Mesenchymal stem cell (in vitro differentiated cells and primary cell): ENCODE results near the gene CTU2.

Experiments
- DNase-seq: peaks from one replicate; pipeline ENCODE4 v3.0.0-alpha.2; 2013
- H2AFZ ChIP-seq: one replicate; pipeline ENCODE4 v1.6.1; 2013; ENCODE audit warnings: low read depth, mild to moderate bottlenecking, control low read depth, inconsistent platforms, low read length, moderate library complexity
- H2AK5ac ChIP-seq: 2 replicates; pipeline ENCODE4 v1.6.1; 2013; ENCODE audit warnings: low read length, moderate library complexity, mild to moderate bottlenecking, inconsistent platforms; ENCODE audit not compliant: severe bottlenecking
- H2BK120ac ChIP-seq: one replicate; pipeline ENCODE4 v1.6.1; 2013; ENCODE audit warnings: low read depth, mild to moderate bottlenecking, inconsistent platforms, low read length, moderate library complexity
- H2BK12ac ChIP-seq, 2 experiments: one replicate each; pipeline ENCODE4 v1.6.1; 2013; ENCODE audit warnings: inconsistent platforms in 2 of 2, low read length in 2 of 2, mild to moderate bottlenecking in 2 of 2, moderate library complexity in 2 of 2, control low read depth in 1 of 2
- H2BK15ac ChIP-seq: one replicate; pipeline ENCODE4 v1.6.1; 2013; ENCODE audit warnings: mild to moderate bottlenecking, low read depth, inconsistent platforms; ENCODE audit not compliant: poor library complexity, severe bottlenecking
- H2BK5ac ChIP-seq: 2 replicates; pipeline ENCODE4 v1.6.1; 2013; ENCODE audit warnings: low read depth, mild to moderate bottlenecking, low read length, control low read depth, inconsistent platforms; ENCODE audit not compliant: poor library complexity, severe bottlenecking
- H3K14ac ChIP-seq, 2 experiments: one replicate each; pipeline ENCODE4 v1.6.1; 2013; ENCODE audit warnings: inconsistent platforms in 2 of 2, low read length in 2 of 2, control low read depth in 1 of 2, mild to moderate bottlenecking in 1 of 2, moderate library complexity in 1 of 2
- H3K18ac ChIP-seq, 2 experiments: one replicate each; pipeline ENCODE4 v1.6.1; 2013; ENCODE audit warnings: inconsistent platforms in 2 of 2, low read length in 2 of 2, control low read depth in 1 of 2, low read depth in 1 of 2, mild to moderate bottlenecking in 1 of 2
- H3K23ac ChIP-seq, 2 experiments: one replicate each; pipeline ENCODE4 v1.6.1; 2013; ENCODE audit warnings: inconsistent platforms in 2 of 2, low read length in 2 of 2, mild to moderate bottlenecking in 2 of 2, moderate library complexity in 2 of 2, control low read depth in 1 of 2
- H3K27ac ChIP-seq: 2 replicates; pipeline ENCODE4 v1.5.1; 2013; ENCODE audit warnings: mild to moderate bottlenecking, moderate library complexity, low read length, control low read depth, inconsistent platforms; ENCODE audit not compliant: poor library complexity, severe bottlenecking
- H3K27me3 ChIP-seq, 2 experiments: 2 replicates each; pipeline versions ENCODE4 v1.6.1 to v1.7.0; 2013; ENCODE audit warnings: low read length in 2 of 2, mild to moderate bottlenecking in 2 of 2, moderate library complexity in 2 of 2, control low read depth in 1 of 2, inconsistent platforms in 1 of 2; ENCODE audit not compliant: control insufficient read depth in 1 of 2, insufficient read depth in 1 of 2
- H3K36me3 ChIP-seq, 2 experiments: 2 replicates each; pipeline versions ENCODE4 v1.6.1 to v1.7.0; 2013; ENCODE audit warnings: low read length in 2 of 2, control low read depth in 1 of 2, inconsistent platforms in 1 of 2, low read depth in 1 of 2, mild to moderate bottlenecking in 1 of 2; ENCODE audit not compliant: insufficient read depth in 2 of 2, control insufficient read depth in 1 of 2
- H3K4ac ChIP-seq, 2 experiments: one replicate each; pipeline ENCODE4 v1.6.1; 2013; ENCODE audit warnings: inconsistent platforms in 2 of 2, low read length in 2 of 2, mild to moderate bottlenecking in 2 of 2, moderate library complexity in 2 of 2, control low read depth in 1 of 2, low read depth in 1 of 2
- H3K4me1 ChIP-seq: 2 replicates; pipeline ENCODE4 v1.6.1; 2013; ENCODE audit warnings: low read depth, low read length, control low read depth; ENCODE audit not compliant: control insufficient read depth, insufficient read depth
- H3K4me2 ChIP-seq: 2 replicates; pipeline ENCODE4 v1.6.1; 2013; ENCODE audit warnings: low read length, mild to moderate bottlenecking, inconsistent platforms; ENCODE audit not compliant: poor library complexity, severe bottlenecking
- H3K4me3 ChIP-seq, 2 experiments: 2 replicates each; pipeline versions ENCODE4 v1.5.1 to v1.7.0; 2013; ENCODE audit warnings: low read length in 2 of 2, mild to moderate bottlenecking in 2 of 2, control low read depth in 1 of 2, low read depth in 1 of 2; ENCODE audit not compliant: insufficient read depth in 1 of 2
- H3K79me1 ChIP-seq: replicated peaks from 2 replicates; pipeline ENCODE4 v1.6.1; 2013; ENCODE audit warnings: mild to moderate bottlenecking, control low read depth, low read length, inconsistent platforms; ENCODE audit not compliant: poor library complexity, severe bottlenecking
- H3K9ac ChIP-seq: 2 replicates; pipeline ENCODE4 v1.7.0; 2013; ENCODE audit warnings: mild to moderate bottlenecking, low read length, moderate library complexity
- H3K9me3 ChIP-seq: 2 replicates; pipeline ENCODE4 v1.7.0; 2013; ENCODE audit warnings: mild to moderate bottlenecking, low read length; ENCODE audit not compliant: control insufficient read depth
- H4K8ac ChIP-seq: one replicate; pipeline ENCODE4 v1.6.1; 2013; ENCODE audit warnings: inconsistent platforms, mild to moderate bottlenecking, low read length, moderate library complexity
- H4K91ac ChIP-seq: one replicate; pipeline ENCODE4 v1.6.1; 2013; ENCODE audit warnings: mild to moderate bottlenecking, low read length, inconsistent platforms
- WGBS: methylation state at CpG from one replicate; pipeline ENCODE4 v1.1.7; 2013; ENCODE audit warnings: mixed read lengths; 5-methylcytosine and 5-hydroxymethylcytosine counted together

CTU2 gene

DNA sequence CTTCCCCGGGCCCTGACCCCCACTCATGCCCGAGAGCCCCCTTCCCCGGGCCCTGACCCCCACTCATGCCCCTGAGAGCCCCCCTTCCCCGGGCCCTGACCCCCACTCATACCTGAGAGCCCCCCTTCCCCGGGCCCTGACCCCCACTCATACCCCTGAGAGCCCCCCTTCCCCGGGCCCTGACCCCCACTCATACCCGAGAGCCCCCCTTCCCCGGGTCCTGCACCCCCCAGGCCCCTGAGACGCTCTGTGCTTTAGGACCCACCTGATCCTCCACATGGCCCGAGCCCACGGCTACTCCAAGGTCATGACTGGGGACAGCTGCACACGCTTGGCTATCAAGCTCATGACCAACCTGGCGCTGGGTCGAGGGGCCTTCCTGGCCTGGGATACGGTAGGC lies 6.8 kb downstream of the CTU2 start:
- no peak overlapping the region for H2AK5ac ChIP-seq
- no peak overlapping the region for H4K8ac ChIP-seq
- no peak overlapping the region for H3K27ac ChIP-seq
- no peak overlapping the region for H2AFZ ChIP-seq
- H3K18ac ChIP-seq, result no peak overlapping the region
- H3K27me3 ChIP-seq, result no peaks in the 10 kb centered on the region
- no peak overlapping the region for H3K14ac ChIP-seq
- no peak overlapping the region for H2BK15ac ChIP-seq
- H3K23ac ChIP-seq, result no peak overlapping the region
- 93% methylated on average over 9 of the region's 15 CpGs for WGBS
- H3K9ac ChIP-seq, result no peak overlapping the region
- no peak overlapping the region for H2BK120ac ChIP-seq
- no peaks in the 10 kb centered on the region for H3K9me3 ChIP-seq
- peaks cover 31% of the 10 kb centered on the region for H3K79me1 ChIP-seq
- no peak overlapping the region for H3K4me2 ChIP-seq
- H2BK5ac ChIP-seq, result no peak overlapping the region
- H3K4me3 ChIP-seq, result no peak overlapping the region
- no peak for DNase-seq
- H2BK12ac ChIP-seq, result no peak overlapping the region
- H3K4me1 ChIP-seq, result peaks cover 8% of the 10 kb centered on the region
- no peak overlapping the region for H3K4ac ChIP-seq
- H3K36me3 ChIP-seq, result peaks cover 49 to 82% of the 10 kb centered on the region in 2 experiments
- H4K91ac ChIP-seq, result no peak overlapping the region

DNA sequence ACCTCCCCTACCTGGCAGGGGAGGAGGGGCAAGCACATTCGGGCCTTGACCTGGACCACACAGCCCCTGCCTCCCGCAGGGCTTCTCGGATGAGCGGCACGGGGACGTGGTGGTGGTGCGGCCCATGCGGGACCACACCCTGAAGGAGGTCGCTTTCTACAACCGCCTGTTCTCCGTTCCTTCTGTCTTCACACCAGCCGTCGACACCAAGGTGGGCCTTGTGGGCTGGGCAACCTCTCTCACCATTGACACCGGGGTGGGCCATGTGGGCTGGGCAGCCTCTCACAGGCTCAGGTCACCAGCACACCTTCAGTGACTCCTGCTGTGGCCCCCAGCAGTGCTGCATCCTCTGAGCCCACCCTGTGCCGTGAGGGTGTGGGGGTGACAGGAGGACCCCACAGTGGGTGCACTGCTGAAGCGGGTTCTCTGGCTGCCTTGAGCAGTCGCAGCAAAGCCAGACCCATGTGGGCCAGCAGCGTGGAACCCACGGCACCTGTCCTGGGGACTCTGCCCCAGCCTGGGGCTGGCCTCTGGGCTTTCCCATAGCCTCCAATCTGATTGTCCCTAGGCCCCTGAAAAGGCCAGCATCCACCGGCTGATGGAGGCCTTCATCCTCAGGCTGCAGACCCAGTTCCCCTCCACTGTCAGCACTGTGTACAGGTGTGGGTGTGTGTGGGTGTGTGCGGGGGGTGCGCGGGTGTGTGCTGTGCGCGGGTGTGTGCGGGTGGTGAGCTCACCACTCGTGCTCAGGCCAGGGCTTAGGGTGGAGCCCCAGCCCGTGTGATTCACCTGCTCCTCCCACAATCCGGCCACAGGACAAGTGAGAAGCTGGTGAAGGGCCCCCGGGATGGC lies 7.5 kb downstream of the CTU2 start:
- Histone ChIP-seq H3K23ac (no peak overlapping the region), H2AFZ (no peak overlapping the region), H2BK5ac (no peak overlapping the region), H4K91ac (no peak overlapping the region), H3K4ac (no peak overlapping the region), H4K8ac (no peak overlapping the region), H3K4me2 (no peak overlapping the region), H3K27ac (no peak overlapping the region), H3K14ac (no peak overlapping the region), H3K18ac (no peak overlapping the region), H2BK12ac (no peak overlapping the region), H2BK120ac (no peak overlapping the region), H3K4me3 (no peak overlapping the region), H2AK5ac (no peak overlapping the region), H2BK15ac (no peak overlapping the region), H3K79me1 (peaks cover 28% of the 10 kb centered on the region), H3K27me3 (no peaks in the 10 kb centered on the region), H3K9me3 (no peaks in the 10 kb centered on the region), H3K36me3 (peaks cover 56 to 82% of the 10 kb centered on the region in 2 experiments), H3K4me1 (peaks cover 5% of the 10 kb centered on the region), H3K9ac (no peak overlapping the region)
- 89% methylated on average over 30 of the region's 30 CpGs for WGBS
- no peak for DNase-seq

GRCh38 chr16:88714420-88715302 lies 8.4 kb downstream of the CTU2 start:
- Histone ChIP-seq H3K4me3 (no peak overlapping the region), H3K9me3 (no peaks in the 10 kb centered on the region), H4K91ac (no peak overlapping the region), H2BK15ac (peak overlapping the region; percentile 45), H2AK5ac (no peak overlapping the region), H3K18ac (no peak overlapping the region), H3K9ac (no peak overlapping the region), H3K36me3 (peaks cover 65 to 85% of the 10 kb centered on the region in 2 experiments), H3K23ac (no peak overlapping the region), H3K4me1 (peaks cover 5% of the 10 kb centered on the region), H3K27ac (no peak overlapping the region), H3K4ac (no peak overlapping the region), H2BK120ac (no peak overlapping the region), H2BK5ac (no peak overlapping the region), H2BK12ac (no peak overlapping the region), H3K79me1 (peaks cover 24% of the 10 kb centered on the region), H3K27me3 (no peaks in the 10 kb centered on the region), H3K4me2 (no peak overlapping the region), H3K14ac (no peak overlapping the region), H2AFZ (no peak overlapping the region), H4K8ac (no peak overlapping the region)
- WGBS, result 93% methylated on average over 36 of the region's 42 CpGs
- no peak for DNase-seq
